HT-29 (cell line): ENCODE data around the gene MACROH2A2. TPM values are rescaled to one million over a fixed set of nuclear protein-coding genes. Genes with fewer than 3 reads are reported as not detected.
"Not testable (repeated sequence)": the region's sequence is repeated elsewhere in the genome, so short reads cannot be mapped to it uniquely, and the experiment has no call there.

ENCODE experiments used
- DNase-seq: peaks from one replicate; pipeline ENCODE4 v3.0.0-alpha.2; 2015; ENCODE audit warnings: low spot score
- total RNA-seq: library from RNA; depleted of rRNA; stranded (reverse); fragments of >200 nt; shearing (Covaris generic); gene quantifications from 2 replicates; pipeline ENCODE4 v1.2.3, GENCODE V29; 2014

The MACROH2A2 gene
- total RNA-seq, 1 experiment from 2014 or later, result not detected

DNA sequence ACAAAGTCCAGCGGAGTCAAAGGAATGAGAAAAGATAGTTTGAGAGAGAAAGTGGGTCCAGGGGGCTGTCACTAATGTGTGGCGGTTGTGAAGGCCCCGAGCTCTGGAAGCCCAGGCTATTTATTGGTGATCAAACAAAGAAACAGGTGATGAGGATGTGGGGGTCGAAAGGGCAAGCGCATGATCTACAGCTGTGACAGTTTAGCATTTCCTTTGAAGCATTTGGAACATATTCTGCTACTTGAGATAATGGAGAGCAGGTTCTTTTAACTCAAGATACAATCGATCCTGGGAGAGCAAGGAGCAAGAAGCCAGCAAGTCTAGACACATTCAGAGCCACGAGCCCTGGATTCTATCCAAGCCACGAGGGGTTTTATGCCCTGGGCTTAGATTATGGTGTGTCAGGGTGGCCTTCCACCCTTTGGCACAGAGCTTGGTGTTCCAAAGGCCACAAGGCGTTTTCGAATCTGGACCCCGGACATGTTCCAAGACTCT is 48.5 kb downstream of the MACROH2A2 start:
- not testable (repeated sequence) for DNase-seq

DNA sequence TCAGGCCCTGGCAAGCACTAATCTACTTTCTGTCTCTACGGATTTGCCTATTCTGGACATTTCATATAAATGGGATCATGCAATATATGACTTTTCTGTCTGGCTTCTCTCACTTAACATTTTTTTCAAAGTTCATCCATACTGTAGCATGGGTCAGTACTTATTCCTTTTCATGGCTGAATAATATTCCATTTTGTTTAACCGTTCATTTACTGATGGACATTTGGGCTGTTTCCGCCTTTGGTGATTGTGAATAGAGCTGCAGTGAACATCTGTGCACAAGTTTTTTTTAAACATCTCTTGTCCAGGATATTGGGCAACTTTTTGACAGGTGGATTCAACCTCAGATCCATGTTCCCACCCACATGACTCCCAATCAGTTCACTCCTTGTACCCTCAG is 49.0 kb downstream of the MACROH2A2 start:
- no peak for DNase-seq

DNA sequence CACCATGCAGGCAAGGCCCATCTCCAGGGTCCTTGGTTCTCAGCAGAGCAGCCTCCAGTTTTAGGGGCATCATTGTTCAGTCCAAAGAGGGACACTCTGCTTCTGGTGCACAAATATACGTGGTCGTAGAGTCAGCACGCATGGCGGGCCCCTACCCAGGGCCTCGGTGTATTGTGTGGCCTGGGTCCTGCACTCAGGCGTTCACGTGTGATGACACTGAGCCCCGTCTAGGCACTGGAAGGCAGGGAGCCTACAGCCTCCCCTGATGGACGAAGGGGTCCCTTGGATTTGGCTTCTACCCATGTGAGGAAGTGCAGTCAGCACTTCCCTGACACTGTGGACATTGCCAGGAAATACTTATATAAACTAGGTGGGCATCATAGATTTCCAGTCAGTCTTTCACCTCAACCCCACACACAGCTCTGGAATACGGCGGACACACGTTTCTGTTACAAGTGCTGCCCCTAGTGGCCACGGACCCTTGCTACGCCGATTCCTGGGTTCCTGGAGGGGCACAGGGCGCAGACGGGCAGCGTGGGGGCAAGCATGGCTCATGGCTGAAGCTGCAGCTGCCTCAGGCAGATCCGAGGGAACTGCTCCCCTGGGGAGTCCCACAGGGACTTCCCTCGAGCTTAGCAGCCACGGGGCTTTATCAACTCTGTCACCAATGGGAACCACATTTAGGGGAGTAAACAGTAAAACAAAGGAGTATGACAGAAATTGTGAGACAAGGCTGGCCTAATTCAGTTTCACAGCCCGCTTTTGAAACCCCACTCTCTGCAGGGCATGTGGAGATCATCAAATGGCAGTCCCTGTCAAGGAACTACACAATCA is 54.5 kb downstream of the MACROH2A2 start:
- DNase-seq, result no peak

DNA sequence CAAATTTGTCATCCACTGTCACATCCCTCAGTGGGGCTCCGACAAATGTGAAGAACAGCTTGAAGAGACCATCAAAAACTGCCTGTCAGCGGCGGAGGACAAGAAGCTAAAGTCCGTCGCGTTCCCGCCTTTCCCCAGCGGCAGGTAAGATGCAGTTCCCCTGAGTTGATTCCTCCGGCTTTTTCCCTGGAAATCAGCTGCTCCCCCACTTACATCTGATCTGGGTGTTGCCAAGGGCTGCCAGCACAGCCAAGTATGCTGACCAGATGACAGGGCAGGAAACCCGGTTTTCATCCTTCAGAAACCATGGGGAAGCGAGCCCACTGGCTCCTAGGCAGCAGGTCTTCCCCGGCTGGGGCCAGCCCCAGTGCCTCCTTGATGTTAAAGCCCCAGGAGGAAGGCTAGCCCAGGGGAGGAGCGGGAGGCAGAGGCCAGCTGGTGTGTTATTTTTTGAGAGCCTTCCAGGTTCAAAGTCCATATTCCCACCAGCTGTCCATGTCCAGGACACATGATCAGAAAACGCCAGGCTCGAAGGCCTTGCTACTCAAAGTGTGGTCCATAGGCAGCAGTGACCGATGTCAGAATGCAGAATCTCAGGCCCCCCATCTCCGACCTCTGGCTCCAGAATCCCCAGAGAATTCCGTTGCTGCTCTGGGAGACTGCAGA is 56.6 kb downstream of the MACROH2A2 start:
- peak; percentile 17 for DNase-seq

DNA sequence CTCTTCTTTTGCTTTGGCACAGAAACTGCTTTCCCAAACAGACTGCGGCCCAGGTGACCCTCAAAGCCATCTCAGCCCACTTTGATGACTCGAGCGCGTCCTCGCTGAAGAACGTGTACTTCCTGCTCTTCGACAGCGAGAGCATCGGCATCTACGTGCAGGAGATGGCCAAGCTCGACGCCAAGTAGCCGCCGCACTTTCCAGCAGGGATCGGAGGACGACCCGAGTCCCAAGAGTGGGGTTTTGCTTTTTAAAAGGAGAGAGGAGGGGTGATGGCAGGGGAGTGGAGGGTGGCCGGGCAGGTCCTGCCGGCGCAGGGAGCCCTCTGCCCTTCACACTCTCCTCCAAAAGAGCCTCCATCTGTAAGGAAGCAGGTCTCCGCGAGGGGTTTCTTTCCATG is 58.9 kb downstream of the MACROH2A2 start:
- DNase-seq, result no peak

DNA sequence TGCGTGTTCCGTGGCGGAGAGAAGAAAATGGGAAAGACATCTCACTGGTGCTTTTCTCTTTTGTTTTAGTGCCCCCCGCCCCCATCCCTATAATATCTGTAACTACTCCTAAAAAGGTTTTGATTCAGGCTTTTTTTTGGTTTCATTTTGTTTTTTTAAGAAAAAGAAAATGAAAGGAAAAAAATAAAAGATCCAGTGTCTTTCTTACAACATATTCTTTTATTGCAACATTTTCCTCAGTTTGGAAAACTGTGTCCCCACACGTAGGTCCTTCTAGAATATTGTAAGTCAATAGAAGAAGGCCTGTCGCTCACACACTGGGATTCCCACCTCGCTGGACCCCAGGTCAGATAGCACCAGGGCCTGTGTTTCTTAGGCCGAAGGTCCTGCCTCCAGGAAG is 59.4 kb downstream of the MACROH2A2 start:
- no peak for DNase-seq

DNA sequence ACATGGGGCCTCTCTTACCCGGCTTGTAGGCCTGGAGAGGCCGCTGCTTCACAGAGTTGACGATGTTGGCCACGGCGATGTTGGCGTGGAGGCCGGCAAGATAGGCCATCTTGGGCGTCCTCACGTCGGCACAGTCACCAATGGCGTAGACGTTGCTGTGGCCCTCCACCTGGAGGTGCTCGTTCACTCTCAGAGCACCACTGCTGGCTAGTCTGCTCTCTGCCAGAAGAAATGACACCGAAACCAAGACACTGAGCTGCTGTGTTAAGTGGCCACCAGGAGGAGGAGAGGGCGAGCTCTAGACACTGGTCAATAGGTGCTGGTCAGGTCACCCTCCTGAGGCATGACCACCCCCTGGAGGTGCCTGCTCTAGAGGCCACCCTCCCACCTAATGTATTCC is 62.3 kb downstream of the MACROH2A2 start:
- DNase-seq, result no peak

DNA sequence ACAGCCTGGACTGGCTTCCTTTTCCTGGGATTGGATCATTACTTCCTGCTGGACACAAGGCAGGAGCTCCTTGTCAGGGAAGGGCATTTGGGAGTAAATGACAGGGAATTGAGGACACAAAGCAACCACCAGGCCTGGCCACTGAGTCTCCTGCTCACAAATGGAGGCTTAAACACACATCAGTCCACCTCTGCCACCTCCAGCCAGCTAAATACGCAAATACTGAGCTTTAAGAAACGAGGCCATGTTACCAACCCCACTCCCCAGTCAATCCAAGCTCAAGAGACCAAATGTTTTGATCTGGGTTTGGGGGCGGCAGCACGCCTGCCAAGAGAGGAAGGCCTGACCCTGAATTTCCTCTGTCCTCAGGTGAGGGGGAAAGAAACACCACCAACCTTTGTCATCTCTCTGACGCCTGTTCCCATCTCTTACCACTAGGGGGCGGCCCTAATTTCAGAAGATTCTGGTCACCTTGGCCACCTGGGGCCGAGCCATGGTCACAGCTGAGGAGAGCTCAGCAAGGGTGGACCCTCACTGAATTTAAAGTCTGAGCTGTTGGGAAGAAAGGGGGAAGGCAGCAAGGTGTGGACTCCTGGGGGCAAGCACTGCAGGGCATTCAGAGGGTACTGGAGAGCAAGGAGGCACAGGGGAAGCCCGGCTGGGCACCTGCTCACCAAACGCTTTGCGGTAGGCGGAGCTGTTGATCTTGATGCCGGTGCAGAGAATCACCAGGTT is 63.5 kb downstream of the MACROH2A2 start:
- DNase-seq, result peak; percentile 72

DNA sequence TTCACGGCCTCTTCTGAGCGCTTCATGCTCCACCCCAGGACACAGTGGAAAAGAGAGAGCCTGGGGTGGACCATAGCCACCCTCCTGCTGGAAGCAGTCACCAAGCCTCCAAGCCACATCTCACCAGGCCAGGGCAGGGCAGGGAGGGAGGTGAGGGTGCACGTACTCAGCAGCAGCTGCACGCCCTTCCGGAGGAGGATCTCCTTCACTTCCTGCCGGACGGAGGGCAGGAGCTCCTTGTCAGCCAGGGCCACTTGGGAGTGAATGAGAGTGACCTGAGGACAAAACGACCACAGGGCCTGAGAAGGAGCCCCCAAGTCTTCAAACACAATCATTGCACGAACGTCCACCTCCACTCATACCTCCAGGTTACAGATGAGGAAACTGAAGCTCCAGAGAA is 65.0 kb downstream of the MACROH2A2 start:
- DNase-seq, result no peak

DNA sequence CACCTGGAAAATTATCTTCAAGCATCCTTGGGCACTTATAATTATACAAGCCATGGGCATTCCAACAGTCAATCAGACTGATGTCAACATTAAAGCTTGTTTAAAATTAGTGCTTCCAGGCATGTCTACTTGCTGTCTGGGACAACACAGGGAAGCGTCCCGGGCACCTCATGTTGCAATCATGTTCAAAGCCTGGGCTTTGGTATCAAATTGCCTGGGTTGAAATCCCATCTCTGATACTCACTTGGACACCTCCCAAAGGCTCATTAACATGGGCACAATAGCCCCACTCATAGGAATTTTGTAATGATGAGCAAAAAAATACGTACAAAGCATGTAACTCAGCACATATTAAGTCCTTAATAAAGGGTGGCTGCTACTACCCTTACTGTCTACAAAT is 65.5 kb downstream of the MACROH2A2 start:
- DNase-seq, result no peak

DNA sequence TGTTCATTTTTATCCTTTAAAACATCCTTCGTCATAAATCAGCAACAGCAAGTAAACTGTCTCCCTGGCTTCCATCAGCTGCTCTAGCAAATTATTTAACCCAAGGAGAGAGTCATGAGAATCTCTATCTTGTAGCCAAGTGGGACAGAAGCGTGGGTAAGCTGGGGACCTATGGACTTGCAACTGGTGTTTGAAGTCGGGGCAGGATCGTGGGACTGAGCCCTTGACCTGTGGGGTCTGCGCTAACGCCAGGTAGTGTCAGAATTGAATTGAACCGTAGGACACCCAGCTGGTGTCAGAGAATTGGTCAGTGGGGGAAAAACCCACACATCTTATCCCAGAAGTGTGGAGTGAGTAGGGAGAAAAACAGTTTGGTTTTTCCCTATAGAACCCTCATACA is 66.6 kb downstream of the MACROH2A2 start:
- DNase-seq, result no peak

DNA sequence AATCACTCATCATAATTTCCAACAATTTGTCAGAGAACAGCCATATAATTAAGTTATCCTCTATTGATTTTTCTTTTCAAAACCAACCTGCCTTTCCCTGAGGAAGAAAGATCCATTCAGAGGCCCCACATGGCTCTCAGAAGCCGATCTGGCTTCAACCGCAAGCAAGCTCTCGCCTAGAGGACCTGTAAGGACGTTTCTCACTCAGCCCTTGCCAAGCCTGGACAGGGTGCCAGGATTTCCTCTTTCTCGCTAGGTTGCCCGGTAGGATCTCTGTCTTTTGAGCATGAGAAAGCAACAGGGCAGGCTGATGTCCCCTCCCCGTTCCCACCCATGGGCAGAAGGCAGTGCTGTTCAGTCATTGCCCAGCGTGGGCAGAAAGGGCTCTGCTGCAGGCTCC is 67.0 kb downstream of the MACROH2A2 start:
- DNase-seq, result no peak

DNA sequence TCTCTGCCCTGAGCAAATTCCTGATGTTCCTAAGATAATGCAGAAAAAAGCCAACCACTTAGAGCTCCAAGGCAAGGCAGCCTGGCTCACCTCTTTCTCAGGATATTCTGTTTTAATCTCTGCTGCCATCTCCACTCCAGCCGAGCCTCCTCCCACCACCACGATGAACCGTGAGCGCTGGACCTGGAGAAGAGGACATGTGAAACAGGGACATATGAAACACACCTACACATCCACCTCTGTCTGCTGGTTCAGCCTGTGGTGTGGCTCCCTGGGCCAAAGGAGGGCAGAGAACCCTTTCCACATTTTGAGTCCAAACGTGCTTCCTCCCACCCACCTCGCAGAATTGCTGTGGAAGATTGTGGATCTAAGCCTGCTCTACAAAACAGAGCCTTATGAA is 67.8 kb downstream of the MACROH2A2 start:
- DNase-seq, result no peak

DNA sequence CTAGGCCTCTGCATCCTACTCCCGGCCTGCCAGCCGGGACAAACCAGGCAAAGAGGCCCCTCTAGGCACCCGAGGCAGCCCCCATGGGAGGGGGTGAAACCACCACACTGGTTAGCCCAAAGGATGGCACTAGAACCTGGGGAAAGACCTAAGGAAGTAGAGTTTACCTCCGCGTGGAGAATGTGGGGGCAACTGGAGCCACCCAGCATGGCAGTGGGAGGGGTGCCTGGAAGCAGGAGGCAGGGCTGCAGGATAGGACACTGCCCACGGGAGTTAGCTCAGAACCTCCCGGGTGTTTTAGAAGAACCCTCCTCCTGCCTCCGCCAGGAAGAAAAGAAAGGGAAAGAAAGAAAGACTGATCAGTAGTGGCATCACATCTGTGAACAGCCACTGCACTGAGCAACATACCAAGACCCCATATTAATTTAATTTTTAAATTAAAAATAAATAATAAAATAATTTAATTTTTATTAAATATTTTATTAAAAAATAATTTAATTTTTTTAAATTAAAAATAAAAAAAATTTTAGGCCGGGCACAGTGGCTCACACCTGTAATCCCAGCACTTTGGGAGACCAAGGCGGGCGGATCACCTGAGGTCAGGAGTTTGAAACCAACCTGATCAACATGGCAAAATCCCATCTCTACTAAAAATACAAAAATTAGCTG is 68.8 kb downstream of the MACROH2A2 start:
- DNase-seq, result no peak

DNA sequence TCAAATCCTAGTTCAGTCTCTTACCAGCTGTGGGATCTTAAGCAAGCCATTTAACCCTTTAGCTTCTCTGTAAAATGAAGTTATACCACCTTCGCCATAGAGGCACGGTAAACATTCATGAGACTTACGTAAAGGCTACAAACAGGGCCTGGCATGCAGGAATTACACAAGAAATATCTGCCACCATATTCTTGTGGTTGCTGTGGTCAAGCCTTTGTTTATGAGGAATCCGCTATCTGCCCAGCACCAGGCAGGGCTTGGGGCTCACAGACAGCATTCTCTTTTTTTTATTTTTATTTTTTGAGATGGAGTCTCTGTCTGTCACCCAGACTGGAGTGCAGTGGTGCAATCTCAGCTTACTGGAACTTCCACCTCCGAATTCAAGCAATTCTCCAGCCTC is 70.1 kb downstream of the MACROH2A2 start:
- DNase-seq, result no peak

DNA sequence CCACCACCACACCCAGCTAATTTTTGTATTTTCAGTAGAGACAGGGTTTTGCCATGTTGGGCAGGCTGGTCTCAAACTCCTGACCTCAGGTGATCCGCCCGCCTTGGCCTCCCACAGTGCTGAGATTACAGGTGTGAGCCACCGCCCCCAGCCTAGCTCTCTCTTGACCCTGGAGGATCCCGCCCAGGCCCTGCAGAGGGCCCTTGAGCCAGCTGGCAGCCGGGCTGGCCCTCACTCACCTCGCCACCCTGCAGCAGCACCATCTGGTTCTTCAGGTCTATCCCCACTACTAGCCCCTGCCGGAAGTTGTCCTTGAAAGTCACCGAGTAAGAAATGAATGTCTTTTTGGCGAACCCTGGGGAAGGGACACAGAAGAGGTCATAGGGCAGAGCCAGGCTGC is 70.5 kb downstream of the MACROH2A2 start:
- not testable (repeated sequence) for DNase-seq

DNA sequence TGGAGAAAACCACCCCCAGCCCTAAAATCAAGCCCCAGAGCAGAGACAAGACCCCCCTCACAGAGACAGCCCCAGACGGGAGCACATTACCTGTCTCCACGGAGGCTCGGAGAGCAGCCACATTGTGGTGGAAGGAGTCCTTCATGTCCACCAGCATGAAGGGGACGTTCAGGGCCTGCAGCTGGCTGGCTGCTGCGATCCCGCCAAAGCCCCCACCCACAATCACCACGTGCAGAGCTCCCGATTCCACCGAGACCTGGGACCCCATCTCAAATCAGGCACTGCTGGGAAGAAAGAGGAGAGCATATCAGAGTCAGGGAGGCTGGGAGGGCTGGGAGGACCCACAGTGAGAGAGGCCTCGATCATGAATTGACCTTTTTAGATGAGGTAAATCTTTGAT is 71.2 kb downstream of the MACROH2A2 start:
- no peak for DNase-seq

DNA sequence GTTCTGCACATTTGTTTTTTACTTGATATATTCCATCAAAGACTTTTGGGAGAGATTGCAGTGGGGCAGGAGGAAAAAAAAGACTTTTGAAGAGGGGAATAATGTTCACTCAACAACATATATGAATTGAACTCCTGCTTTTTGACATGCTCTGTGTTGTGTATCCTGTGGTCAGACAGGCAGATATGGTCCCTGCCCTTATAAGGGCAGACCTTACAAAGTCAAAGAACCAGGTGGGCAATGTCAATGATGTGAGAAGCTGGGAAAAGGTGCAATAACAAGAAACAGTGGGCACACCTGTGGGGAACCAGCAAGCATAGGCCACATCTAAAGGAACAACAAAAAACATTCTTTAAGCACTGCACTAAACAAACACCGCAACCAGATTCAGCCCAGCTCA is 71.8 kb downstream of the MACROH2A2 start:
- DNase-seq, result no peak

DNA sequence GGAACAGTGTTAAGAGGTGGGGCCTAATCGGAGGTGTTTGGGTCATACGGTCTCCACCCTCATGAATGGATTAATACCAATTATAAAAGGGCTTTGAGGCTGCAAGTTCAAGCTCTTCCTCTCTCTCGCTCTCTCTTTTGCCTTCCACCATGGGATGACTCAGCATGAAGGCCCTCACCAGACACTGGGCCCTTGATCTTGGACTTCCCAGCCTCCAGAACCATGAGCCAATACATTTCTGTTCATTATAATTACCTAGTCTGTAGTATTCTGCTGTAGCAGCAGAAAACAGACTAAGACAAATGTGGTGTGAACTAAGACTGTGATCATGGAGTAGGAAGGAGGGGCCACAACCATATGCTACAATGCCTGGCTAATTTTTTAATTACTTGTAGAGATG is 72.3 kb downstream of the MACROH2A2 start:
- DNase-seq, result no peak

DNA sequence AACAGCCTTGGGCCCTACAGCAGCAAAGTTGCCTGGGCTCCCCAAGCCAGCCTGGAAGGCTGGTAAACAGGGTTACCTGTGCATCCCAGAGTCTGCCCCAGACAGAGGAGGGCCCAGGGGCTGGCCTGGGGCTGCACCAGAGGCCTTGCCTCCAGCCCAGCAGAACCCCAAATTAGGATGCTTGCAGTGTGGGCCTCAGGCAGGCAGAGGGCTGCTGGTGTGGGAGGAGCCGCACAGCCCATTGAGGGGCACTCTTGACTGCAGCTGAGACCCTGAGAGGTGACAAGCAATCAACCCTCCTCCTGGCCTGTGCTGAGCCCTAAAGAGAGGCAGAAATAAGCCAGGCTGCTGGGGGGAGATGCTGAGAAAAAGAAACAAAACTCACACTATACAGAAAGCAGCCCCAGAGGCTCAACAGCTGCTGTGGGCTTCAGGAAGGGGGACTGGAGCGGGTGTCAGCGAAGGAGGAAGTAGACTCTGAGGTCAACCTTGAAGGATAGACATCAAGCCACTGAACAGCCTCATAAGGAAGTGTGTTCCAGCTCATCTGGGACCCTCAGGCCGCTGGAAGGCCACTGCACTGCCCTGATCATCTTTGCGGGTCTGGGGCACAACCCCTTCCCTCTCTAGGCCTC is 73.4 kb downstream of the MACROH2A2 start:
- DNase-seq, result no peak

DNA sequence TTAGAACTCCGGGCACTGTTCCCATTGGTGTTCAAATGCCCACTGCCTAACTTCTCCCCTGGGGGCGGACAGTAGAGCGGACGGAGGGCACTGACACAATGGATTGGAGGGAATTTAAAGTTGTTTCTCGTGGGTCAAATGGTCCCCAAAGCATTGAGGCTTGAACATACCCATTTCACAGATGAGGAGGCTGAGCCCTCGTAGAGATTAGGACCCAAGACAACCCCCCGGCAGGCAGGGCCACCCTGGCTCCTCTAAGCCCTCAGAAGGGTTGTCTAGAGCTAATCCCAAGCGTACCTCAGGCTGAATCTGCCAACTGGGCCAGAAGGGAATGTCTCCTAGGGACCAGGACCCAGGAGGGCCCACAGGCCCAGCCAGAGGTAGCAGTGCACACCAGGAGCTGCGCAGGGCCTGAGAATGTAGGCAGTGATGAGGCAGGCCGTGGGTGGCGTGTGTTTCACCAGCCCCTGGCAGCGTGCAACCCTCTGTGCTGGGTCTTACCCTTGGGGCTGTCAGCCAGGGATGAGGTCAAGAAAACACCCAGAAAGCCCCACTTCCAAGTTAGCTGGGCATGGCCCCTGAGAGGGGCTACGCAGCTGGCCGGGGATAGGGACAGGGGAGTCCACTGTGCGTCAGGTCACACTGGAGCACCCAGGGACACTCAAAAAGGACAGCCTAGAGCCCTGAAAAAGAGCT is 74.2 kb downstream of the MACROH2A2 start:
- no peak for DNase-seq
